NCI-H146 (cell line): ENCODE results near the gene CFAP45.

Source experiments
- DNase-seq: peaks from one replicate; lab custom pipeline; 2025; lab: John Stamatoyannopoulos, UW

The CFAP45 gene

DNA sequence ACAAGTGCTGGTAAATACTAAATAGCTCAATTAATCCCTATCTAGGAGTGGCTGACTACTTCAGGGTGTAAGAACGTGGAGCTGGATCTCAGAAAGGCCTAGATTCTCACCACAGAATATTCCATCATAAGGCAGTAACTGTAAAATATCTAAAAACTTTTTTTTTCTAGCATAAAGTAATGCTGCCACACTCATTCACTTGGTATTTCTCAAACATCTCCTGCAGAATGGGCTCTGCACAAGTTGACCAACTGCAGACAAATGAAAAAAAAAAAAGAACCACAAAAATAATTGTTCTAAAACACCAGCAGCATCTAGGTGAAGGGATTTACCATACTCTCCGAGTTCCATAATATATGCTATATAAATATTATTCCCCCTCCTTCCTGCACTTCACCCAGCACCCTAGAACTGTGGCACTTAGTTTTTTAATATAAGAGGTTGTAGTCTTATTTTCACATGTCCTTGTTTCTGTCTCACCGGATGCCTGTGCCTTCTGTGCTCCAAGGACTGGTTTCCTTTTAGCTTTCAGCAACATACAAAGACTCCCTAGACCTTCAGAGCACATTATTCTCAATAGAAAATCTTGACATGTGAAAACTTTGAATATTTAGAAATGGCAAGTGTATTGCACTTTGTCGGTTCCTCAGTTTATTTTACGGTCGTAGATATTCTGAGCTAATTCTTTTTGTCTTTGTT, 46.4 kb downstream of the CFAP45 start:
- DNase-seq: no peak

DNA sequence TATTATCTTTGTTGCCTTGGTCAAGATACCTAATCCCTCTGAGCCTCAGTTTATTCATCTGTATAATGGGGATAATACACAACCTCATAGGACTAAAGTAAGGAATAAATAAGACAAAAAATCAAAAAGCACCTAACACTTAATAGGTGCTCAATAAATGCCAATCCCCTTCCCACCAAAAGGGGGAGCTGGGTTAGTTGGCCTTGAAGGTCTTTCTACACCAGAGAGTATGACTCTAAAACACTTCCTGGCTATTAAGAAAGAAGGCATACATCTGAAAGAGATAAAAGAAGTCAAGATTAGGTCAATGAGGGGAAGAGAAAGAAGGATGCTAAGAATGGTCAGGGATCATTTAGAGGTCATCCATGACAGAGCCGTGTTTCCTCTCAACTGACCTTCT, 48.6 kb downstream of the CFAP45 start:
- DNase-seq: no peak

DNA sequence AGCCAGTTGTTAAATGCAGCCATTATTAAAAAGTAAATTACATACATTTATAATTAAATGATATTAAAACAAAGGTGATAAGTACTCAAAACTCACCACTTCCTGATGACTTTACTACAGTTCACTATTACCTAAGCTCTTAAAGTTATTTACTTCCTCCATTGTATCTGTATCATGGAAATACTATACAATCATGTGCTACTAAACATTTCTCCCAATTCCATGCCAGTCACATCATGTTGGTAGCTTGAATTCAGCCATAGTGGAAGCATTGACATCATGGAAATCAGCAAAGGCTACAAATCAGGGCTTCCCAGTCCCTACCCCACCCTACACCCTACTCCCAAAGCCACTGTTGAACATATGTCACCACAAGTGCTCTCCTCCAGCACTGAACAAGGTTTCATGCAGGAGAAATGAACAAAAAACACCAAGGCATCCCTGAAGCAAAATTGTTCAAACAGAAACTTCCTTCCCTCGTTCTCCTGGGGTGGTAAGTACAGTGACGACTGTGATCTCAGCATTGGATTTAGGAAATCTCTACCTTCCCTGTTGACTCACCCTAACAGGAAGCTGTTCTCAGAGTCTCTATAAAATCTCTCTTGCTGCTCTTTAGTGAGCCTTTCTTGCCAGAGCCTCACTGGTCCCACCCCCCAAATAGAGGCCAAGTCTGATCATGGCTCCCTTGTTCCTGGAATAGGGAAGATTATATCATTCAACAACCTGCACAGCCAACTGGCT, 50.2 kb downstream of the CFAP45 start:
- no peak for DNase-seq

DNA sequence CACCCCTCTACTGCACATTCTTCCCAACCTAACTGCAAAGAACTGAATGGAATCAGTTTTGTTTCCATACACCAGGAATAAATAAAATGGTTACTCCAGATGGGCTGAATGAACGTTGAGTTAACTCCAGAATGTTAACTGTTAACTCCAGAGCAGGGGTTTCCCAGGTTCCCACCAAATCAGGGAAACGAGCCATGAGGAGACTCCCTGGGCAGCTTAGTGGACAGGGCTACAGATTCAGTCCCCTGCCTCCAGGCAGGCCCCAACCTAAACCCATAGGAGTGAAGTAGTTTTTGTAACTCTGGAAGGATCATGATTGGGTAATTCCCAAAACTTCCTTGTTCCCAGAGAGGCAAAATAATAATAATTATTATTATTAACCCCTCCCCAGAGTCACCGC, 51.6 kb downstream of the CFAP45 start:
- DNase-seq: no peak

DNA sequence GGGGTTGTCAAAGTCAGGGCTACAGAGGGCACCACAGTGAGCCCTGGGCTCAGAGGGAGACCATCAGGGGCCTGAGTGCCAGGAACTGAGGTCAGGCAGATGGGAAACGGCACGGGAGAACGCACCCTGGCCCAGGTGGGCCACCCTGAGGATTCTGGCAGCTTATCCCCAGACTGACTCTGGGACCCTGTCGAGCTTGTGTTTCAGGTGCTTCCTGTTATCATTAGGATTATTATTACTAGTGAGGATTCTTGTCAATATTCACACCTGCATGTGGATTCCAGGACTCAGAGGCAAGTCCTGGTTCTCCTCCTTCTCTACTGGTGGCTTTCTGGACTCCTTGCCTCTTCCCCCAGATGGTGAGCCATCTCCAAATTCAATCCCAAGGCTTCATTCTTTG, 52.7 kb downstream of the CFAP45 start:
- DNase-seq: no peak

DNA sequence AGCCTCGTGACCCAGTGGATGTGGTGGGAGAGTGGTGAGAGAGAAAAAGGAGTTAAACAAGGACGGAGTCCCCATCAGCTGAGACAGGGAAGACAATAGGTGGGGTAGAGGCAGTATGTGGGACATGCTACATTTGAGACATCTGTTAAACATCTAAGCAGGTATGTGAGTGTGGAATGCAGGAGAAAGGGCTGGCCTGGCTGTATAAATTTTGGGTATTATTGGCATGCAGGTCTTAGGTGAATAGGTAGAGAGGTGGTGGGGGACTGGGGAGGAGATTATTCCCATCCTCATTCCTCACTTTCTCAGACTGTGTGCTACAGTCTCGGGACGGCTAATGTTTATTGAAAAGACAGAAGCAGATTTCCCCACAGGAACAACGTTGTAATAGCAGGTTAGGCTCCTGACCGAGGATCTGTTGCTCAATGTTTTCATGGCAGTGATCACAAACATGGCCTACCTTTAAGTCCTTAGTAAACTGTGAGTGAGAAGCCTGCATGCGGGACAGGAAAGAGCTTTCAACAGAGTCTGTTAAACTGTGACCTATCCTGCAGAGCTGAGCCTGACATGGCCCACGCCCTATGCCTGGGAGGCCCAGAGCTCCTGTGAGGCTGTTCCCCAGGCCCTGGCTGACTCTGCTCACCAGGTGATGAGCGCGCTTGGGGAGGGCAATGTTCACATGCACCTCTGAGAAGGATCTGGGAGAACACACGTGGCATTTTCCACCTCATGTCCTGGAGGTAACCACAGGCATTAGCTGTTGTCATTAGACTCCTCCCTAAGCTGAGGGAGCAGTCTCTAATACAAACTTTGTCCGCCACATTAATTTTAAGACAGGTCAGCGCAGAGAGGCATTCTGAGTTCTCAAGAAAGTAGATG, 54.0 kb downstream of the CFAP45 start:
- DNase-seq: no peak

DNA sequence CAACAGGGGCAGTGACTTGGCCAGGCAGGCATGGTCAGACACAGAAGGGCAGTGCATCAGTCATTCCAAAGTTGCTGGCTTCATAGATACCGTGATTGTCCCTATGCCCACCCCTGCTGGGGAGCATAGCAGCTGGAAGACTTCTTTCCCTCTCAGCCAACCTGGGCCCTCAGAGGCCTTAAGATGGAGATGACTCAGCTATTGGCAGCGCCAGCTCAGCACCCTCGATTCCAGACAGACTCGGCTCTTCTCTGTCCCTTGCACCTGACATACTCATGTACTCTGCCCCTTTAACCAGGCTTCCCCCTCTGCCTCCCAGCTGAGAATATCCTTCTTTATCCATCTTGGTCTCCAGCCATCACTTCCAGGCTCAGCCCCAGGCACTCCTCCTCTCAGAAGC, 56.5 kb downstream of the CFAP45 start:
- DNase-seq: no peak

DNA sequence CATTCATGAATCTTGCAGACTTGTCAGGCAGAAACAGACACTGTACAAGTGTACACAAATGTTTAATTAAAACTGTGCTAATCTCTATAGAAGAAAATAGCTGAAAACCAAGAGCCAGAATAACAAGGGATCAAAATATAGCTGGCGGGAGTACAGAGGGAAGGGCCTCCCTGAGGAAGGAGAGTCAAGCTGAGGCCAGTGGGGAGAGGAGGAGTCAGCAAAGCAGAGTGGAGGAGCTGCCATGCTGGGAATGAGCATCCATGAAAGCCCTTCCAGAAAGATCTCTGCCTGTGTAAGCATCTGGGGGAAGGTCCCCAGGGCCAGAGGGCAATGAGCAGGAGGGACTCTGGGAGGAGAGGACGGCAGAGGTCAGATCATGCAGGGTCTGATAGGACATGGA, 58.2 kb downstream of the CFAP45 start:
- no peak for DNase-seq

DNA sequence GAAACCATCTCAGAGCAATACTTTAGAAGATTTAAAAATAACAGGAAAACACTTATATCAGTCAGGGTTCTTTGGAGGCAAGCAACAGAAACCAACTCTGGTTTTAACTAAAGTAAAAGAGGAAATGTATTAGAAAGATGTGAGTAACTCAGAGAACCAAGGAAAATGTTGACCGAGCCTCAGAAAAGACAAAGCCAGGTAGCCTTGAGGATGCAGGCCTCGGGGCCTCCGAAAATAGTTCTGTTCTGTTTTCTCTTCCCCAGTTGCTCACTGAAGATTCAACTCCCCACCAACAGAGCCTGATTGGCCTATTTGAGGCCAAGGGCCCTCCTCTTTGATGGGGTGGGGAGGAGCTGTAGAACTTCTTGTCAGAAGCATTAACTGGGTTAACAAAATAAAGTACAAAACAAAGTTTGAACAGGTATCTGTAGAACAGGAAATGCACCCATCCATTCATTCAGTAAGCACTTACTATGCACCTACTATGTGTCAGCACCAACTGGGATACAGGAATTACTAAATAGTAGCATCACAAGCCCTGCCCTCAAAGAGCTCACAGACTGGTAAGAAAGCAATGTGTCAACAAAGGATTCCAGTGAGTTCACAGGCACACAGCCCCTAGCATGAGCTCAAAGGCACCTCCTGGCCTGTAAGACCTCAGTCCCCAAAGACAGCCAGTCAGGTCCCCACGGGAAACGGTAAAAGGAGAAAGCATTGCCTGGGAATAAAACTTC, 60.7 kb downstream of the CFAP45 start:
- DNase-seq: no peak

DNA sequence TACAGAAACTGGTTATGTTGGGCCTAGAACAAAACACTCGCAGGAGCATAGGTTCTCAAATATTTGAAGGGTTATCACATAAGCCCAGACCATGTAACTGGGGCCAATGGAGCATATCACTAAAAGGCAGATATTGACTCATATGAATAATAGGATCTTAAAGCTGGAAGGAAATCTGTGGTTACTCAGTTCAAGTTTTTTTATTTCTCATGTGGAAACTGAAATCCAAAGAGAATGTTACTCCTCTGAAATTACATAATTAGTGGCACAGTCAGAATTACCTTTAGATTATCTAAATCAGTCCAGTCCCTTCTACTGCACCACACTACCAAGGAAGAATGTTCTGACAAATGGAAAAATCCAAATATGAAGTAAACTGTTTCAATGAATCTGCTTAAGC, 61.2 kb downstream of the CFAP45 start:
- DNase-seq: no peak

DNA sequence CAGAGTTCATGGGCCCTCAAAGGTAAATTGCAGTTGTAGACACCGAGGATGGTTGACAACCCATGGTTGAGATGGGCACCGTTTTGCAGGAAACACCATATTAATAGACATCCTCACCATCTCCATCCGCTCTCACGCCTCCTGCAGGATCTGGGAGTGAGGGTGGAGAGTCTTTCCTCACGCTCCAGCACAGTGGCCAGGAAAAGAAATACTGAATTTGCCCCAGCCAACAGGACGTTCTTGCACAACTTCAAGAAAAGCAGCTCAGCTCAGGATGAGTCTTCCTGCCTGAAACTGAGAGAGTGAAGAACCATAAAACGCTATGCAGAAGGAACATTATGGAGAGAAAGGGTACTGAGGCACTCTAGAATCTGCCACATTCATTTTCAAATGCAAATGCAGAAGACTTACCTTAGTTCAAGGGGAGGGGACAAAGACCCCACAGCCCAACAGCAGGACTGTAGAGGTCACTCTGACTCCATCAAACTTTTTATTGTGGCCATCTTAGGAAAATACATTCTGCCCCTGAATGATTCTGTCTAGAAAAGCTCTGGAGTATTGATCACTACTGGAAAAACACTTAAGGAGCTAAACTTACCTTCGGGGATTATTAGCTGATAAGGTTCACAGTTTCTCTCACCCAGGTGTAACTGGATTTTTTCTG, 64.0 kb downstream of the CFAP45 start:
- DNase-seq: no peak

DNA sequence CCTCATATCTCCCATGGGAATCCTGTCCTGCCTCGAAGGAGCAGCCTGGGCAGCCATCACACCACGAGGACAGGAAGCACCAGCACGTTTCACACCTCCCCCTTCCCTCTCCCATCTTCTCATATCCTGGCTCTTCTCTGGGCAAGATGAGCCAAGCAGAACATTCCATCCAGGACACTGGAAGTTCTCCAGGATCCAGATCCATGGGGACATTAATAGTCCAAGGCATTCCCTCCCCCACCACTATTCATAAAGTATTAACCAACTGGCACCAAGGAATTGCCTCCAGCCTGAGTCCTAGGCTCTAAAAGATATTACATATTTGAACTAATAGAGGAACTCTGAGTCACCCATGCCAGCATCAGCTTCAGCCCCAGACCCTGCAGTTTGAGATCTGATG, 64.6 kb downstream of the CFAP45 start:
- DNase-seq: no peak

DNA sequence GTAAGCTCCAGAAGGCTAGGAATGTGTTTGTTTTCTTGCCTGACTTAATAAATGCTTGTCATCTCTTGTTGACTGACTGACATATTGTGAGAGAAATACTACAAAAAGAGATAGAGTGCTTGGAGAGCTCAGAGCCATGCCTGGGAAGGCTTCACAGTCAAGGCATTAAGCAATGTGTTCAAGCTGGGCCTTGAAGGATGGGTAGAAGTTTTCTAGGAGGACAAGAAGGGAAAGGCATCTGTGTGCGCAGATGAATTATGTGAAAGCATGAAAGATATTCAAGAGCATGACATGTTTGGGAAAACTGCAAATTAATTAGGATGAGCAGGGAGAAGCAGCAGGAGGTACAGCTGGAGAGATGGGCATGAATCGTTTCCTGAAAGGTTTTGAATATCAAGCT, 67.7 kb downstream of the CFAP45 start:
- no peak for DNase-seq

DNA sequence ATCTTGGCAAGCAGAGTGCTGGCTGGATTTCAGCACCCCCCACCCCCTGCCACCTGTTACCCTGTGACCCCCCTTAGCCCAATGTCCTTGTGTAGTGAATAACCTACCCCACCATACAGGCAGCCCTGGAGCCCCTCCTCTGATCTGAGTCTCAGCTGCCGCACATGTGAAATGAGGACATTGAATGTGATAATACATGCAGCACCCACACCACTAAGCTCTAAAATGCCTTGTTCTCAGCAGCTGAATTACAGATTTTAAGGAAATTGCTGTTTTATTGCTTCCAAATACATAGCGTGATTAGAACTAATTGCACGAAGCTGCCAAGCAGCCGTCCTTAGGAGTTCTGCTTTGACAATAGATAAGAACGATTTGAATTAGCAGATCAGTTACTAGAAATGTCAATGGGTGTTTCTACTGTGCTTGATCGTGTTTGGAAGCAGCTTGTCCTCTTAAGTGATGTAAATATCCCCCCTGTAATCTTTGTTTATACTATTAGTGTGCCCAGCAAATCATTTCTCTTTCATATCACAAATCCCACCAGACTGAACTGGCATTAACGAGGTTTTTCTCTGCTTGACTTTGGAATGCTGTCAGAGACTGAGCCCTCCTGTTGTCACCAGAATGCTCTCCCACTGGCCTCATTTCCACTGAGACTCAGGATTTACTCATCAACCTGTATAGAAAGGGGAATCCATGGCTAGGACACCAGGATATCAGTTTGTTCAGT, 68.4 kb downstream of the CFAP45 start:
- DNase-seq: peak; percentile 82

DNA sequence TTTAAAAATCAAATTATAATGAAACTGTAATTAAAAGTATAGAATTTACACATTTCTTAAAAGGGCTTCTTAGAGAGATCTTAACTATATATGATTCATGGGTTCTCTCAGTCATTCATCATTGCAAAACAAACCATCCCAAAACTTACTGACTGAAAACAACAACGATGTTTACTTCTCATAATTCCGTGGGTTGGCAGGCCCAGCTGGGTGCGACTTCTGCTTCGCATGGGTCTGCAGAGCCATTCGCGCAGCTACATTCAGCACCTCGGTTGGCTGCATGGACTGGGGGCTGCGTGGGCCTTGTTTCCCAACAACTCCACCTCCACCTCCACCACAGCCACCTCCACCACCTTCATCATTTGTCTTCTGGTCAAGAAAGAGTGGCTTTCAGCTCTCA, 69.2 kb downstream of the CFAP45 start:
- no peak for DNase-seq

DNA sequence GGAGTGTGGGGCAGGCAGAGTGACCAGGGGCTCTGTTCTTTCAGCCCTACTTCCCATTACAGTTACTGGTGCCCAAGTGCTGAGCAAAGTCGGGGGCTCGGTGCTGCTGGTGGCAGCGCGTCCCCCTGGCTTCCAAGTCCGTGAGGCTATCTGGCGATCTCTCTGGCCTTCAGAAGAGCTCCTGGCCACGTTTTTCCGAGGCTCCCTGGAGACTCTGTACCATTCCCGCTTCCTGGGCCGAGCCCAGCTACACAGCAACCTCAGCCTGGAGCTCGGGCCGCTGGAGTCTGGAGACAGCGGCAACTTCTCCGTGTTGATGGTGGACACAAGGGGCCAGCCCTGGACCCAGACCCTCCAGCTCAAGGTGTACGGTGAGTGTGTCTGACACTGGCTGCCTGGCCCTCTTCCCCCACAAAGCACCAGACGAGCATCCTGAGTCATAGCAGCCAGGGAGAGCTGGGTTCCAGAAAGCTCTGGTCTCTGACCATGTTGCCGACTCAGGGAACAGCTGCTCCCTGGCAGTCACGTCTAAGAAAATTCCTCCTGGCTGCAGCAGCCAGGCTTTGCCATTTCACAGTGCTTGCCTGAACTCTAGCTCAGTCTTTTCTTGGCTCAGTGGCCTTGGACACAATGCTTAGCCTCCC, 70.0 kb downstream of the CFAP45 start:
- no peak for DNase-seq

DNA sequence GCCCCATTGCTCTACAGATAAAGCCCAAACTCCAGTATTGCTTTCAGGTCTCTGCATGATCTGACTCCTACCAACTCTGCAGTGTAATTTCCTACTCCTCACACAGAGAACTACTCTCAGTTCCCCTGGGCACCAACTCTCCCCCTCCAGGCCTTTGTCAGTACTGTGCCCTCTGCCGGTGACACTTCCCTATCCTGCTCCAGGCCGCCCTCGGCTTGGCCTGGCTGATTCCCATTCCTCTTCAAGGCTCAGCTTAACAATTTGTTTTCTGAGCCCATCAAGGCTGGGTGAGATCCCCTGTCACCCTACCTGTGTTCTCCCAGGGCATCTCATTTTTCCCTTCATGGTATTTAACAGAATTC, 70.7 kb downstream of the CFAP45 start:
- peak; percentile 43 for DNase-seq

DNA sequence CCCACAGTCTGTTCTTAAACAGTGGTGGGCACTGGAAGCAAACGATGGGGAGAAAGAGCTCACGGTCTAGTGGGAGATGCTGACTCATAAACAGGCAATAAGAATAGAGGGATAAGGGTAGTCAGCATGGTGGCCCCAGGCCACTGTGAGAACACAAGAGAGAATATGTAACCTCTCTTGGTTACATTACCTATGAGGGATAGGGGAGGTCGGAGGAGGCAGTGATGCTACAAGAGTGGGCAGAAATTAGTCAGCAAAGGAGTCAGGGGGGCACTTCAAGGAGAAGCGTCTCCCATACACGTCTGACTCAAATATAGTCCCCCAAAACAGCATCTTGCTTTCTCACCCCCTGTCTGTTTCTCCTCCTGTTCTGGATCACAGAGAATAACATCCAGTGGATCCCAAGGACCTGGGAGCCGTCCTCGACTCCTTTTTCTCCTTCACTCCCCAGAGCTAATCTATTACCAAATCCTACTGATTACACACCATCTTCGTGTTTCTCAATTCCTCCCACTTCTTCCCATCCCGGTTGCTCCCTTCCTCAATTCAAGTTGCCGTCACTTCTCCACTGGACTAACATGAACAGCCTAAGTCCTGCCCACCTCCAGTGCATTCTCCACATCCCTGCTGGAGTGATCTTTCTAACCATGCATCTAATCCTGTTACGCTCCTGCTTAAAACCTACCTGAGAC, 71.2 kb downstream of the CFAP45 start:
- DNase-seq: no peak

DNA sequence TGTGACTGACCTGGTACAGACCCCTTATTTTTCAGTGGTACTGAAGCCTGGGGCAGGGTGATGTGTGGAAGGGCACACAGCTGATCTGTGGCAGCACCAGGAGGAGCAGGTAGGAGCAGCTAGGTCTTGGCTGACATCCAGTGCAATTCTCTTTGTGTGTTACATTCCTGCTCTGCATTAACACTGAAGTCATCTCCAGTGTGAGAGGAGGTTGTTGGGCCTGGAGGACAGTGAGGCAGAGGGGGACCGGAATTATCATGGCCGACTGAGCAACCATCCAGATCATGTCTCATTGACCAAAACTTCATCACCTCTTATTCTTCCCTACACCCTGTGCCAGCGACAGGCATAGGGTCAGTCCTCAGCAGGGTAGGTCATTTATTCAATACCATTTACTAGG, 71.8 kb downstream of the CFAP45 start:
- no peak for DNase-seq

DNA sequence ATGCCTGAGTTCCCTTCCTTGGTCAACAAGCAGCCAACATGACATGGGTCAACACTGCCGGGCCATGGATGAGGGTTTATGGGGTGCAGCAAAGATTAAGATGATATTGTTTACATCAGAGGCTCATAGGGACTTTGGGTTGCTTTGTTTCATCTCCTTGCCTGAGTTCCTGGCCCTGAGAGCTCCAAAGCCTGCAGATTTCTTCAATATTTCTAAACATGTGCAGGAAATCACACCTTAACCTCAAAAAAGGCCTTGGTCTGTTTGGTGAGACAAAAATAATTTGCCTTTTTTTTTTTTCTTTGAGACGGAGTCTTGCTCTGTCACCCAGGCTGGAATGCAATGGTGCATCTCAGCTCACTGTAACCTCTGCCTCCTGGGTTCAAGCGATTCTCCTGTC, 72.4 kb downstream of the CFAP45 start:
- no peak for DNase-seq
